ENCODE data around the gene CEP112. TPM values are rescaled to one million over a fixed set of nuclear protein-coding genes. Genes with fewer than 3 reads are reported as not detected.

Gene CEP112
- total RNA-seq, 1 donor from 2014 or later: 9.5 TPM

- Mint-ChIP-seq H3K9me3 (ENCODE audit: unreplicated experiment) (no peaks in the 10 kb centered on the region), H3K36me3 (ENCODE audit: unreplicated experiment) (no peaks in the 10 kb centered on the region), H3K27me3 (ENCODE audit: unreplicated experiment) (no peaks in the 10 kb centered on the region), H3K27ac (ENCODE audit: unreplicated experiment) (peak overlapping the region; percentile 79), H3K4me3 (ENCODE audit: unreplicated experiment) (no peak overlapping the region), H3K4me1 (ENCODE audit: unreplicated experiment) (peaks cover 36% of the 10 kb centered on the region)
- no peak for DNase-seq (ENCODE audit: extremely low spot score, unreplicated experiment)
- TF ChIP-seq CTCF (IDR thresholded peaks at IDR 0.05): no peak
Observed at GRCh38 chr17:65697661-65698060, 494.3 kb downstream of the CEP112 start.

- DNase-seq (ENCODE audit: extremely low spot score, unreplicated experiment): no peak
- TF ChIP-seq CTCF (IDR thresholded peaks at IDR 0.05): no peak
- no peaks in the 10 kb centered on the region for H3K36me3 Mint-ChIP-seq (ENCODE audit: unreplicated experiment)
- H3K4me3 Mint-ChIP-seq (ENCODE audit: unreplicated experiment): no peak overlapping the region
- H3K27me3 Mint-ChIP-seq (ENCODE audit: unreplicated experiment): no peaks in the 10 kb centered on the region
- peak overlapping the region; percentile 79 for H3K27ac Mint-ChIP-seq (ENCODE audit: unreplicated experiment)
- H3K4me1 Mint-ChIP-seq (ENCODE audit: unreplicated experiment): peaks cover 36% of the 10 kb centered on the region
- H3K9me3 Mint-ChIP-seq (ENCODE audit: unreplicated experiment): no peaks in the 10 kb centered on the region
Observed at GRCh38 chr17:65696739-65697394, 495.1 kb downstream of the CEP112 start.

- Mint-ChIP-seq H3K27ac (ENCODE audit: unreplicated experiment) (no peak overlapping the region), H3K36me3 (ENCODE audit: unreplicated experiment) (no peaks in the 10 kb centered on the region), H3K9me3 (ENCODE audit: unreplicated experiment) (no peaks in the 10 kb centered on the region), H3K4me1 (ENCODE audit: unreplicated experiment) (peaks cover 36% of the 10 kb centered on the region), H3K4me3 (ENCODE audit: unreplicated experiment) (no peak overlapping the region), H3K27me3 (ENCODE audit: unreplicated experiment) (no peaks in the 10 kb centered on the region)
- no peak for DNase-seq (ENCODE audit: extremely low spot score, unreplicated experiment)
- TF ChIP-seq CTCF (IDR thresholded peaks at IDR 0.05): no peak
Observed at GRCh38 chr17:65694601-65695000, 497.3 kb downstream of the CEP112 start.

GRCh38 chr17:65690626-65691310 is 501.2 kb downstream of the CEP112 start:
- Mint-ChIP-seq H3K27ac (ENCODE audit: unreplicated experiment) (no peak overlapping the region), H3K36me3 (ENCODE audit: unreplicated experiment) (no peaks in the 10 kb centered on the region)

More at GRCh38 chr17:65690626-65691310, 501.2 kb downstream of the CEP112 start:
- Mint-ChIP-seq H3K4me3 (ENCODE audit: unreplicated experiment) (no peak overlapping the region), H3K4me1 (ENCODE audit: unreplicated experiment) (peaks cover 3% of the 10 kb centered on the region), H3K9me3 (ENCODE audit: unreplicated experiment) (no peaks in the 10 kb centered on the region), H3K27me3 (ENCODE audit: unreplicated experiment) (no peaks in the 10 kb centered on the region)
- TF ChIP-seq CTCF (IDR thresholded peaks at IDR 0.05): no peak
- no peak for DNase-seq (ENCODE audit: extremely low spot score, unreplicated experiment)

Measured in osteocyte (in vitro differentiated cells).